Regular cardiac myocyte (primary cell): ENCODE results near the gene SPAG6. TPM values are rescaled to one million over a fixed set of nuclear protein-coding genes. Genes with fewer than 3 reads are reported as not detected.

ENCODE experiments used
- total RNA-seq: library from RNA; depleted of rRNA; stranded (reverse); fragments of >200 nt; gene quantifications from 2 replicates; pipeline ENCODE4 v1.2.3, GENCODE V29; 2014

The SPAG6 gene
- under 0.01 TPM in 1 of 2 replicates, not detected in the other for total RNA-seq

GRCh38 chr10:22345301-22346095, at the start of gene SPAG6:
Gene SPAG6 (plus strand): TSS chr10:22345496. CDS start chr10:22345612, 116 bp downstream.

GRCh38 chr10:22316286-22317075, 28.8 kb upstream of the SPAG6 start, which contains the start of gene COMMD3:
Gene COMMD3 (plus strand): TSS chr10:22316388. CDS start chr10:22316418, 30 bp downstream.

GRCh38 chr10:22320591-22321155, 24.6 kb upstream of the SPAG6 start, which contains the start of gene BMI1:
Gene BMI1 (plus strand): TSS chr10:22321099. CDS start chr10:22326450, 5,351 bp downstream.

Other genes with a start within 250 kb of the SPAG6 start
- not detected in 2 replicates for gene EBLN1, start 127.5 kb upstream of the SPAG6 start, total RNA-seq
- gene COMMD3, start 29.1 kb upstream of the SPAG6 start, total RNA-seq = 42.8 and 45.6 TPM in 2 replicates
- gene BMI1, start 24.4 kb upstream of the SPAG6 start, total RNA-seq = 44.3 and 74.7 TPM in 2 replicates